Measurements from ENCODE around the gene TMC7. TPM values are rescaled to one million over a fixed set of nuclear protein-coding genes. Genes with fewer than 3 reads are reported as not detected.

The TMC7 gene
- total RNA-seq, 1 donor from 2014 or later, result 5.0 TPM

GRCh38 chr16:19029980-19030379 is 46.2 kb downstream of the TMC7 start:
- no peaks in the 10 kb centered on the region for H3K27me3 ChIP-seq
- H3K36me3 ChIP-seq, result no peaks in the 10 kb centered on the region
- TF ChIP-seq, protein P1, sequence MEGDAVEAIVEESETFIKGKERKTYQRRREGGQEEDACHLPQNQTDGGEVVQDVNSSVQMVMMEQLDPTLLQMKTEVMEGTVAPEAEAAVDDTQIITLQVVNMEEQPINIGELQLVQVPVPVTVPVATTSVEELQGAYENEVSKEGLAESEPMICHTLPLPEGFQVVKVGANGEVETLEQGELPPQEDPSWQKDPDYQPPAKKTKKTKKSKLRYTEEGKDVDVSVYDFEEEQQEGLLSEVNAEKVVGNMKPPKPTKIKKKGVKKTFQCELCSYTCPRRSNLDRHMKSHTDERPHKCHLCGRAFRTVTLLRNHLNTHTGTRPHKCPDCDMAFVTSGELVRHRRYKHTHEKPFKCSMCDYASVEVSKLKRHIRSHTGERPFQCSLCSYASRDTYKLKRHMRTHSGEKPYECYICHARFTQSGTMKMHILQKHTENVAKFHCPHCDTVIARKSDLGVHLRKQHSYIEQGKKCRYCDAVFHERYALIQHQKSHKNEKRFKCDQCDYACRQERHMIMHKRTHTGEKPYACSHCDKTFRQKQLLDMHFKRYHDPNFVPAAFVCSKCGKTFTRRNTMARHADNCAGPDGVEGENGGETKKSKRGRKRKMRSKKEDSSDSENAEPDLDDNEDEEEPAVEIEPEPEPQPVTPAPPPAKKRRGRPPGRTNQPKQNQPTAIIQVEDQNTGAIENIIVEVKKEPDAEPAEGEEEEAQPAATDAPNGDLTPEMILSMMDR (IDR thresholded peaks at IDR 0.05), result no peak
- H3K27ac ChIP-seq, result no peak overlapping the region
- no peak overlapping the region for H3K4me3 ChIP-seq
- H3K4me1 ChIP-seq, result no peaks in the 10 kb centered on the region
- H3K9me3 ChIP-seq, result no peaks in the 10 kb centered on the region
- ATAC-seq (no peak), DNase-seq (no peak)
- intact Hi-C loops (cut with DNase I), result no loop called here

- Histone ChIP-seq H3K4me3 (no peak overlapping the region), H3K36me3 (no peaks in the 10 kb centered on the region), H3K4me1 (no peaks in the 10 kb centered on the region), H3K27me3 (no peaks in the 10 kb centered on the region), H3K27ac (no peak overlapping the region), H3K9me3 (no peaks in the 10 kb centered on the region)
- ATAC-seq (no peak), DNase-seq (no peak)
- intact Hi-C loops (cut with DNase I), result no loop called here
- TF ChIP-seq, protein P1 (IDR thresholded peaks at IDR 0.05), result no peak
Observed at GRCh38 chr16:19031738-19032137, 48.0 kb downstream of the TMC7 start.

- intact Hi-C loops (cut with DNase I), result no loop called here
- no peak for ATAC-seq
Observed at GRCh38 chr16:19033761-19034160, 50.0 kb downstream of the TMC7 start.

GRCh38 chr16:19040400-19040799 is 56.7 kb downstream of the TMC7 start:
- no peak overlapping the region for H3K4me3 ChIP-seq
- TF ChIP-seq, protein P1 (IDR thresholded peaks at IDR 0.05), result no peak
- no peaks in the 10 kb centered on the region for H3K36me3 ChIP-seq
- no peaks in the 10 kb centered on the region for H3K4me1 ChIP-seq
- ATAC-seq, result no peak
- DNase-seq, result no peak
- no peak overlapping the region for H3K27ac ChIP-seq
- H3K27me3 ChIP-seq, result no peaks in the 10 kb centered on the region
- no peaks in the 10 kb centered on the region for H3K9me3 ChIP-seq
- intact Hi-C loops (cut with DNase I), result no loop called here

More at GRCh38 chr16:19033761-19034160, 50.0 kb downstream of the TMC7 start:
- H3K27ac ChIP-seq, result no peak overlapping the region
- no peak for DNase-seq
- H3K4me1 ChIP-seq, result no peaks in the 10 kb centered on the region
- TF ChIP-seq, protein P1 (IDR thresholded peaks at IDR 0.05), result no peak
- no peaks in the 10 kb centered on the region for H3K27me3 ChIP-seq
- no peak overlapping the region for H3K4me3 ChIP-seq
- no peaks in the 10 kb centered on the region for H3K9me3 ChIP-seq
- no peaks in the 10 kb centered on the region for H3K36me3 ChIP-seq

DNA sequence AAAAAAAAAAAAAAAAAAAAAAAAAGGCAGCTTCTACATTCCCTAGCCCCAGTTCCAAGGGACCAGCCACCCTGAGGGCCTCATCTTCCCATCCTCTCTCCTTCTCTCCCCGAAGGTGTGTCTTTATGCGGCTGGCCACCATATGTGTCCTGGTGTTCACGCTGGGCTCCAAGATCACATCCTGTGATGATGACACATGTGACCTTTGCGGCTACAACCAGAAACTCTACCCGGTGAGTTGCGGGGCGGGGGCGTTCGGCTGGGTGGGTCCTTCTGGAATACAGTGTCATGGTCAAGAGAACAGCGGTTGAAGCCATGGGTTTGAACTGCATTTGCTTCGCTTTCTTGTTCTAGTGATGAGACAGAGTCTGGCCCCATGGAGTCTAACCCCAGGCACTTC is 61.0 kb downstream of the TMC7 start:
- intact Hi-C loops (cut with DNase I), result no loop called here
- TF ChIP-seq, protein P1 (IDR thresholded peaks at IDR 0.05), result no peak
- ATAC-seq, result no peak
- no peaks in the 10 kb centered on the region for H3K27me3 ChIP-seq
- H3K4me3 ChIP-seq, result no peak overlapping the region
- H3K27ac ChIP-seq, result no peak overlapping the region
- no peaks in the 10 kb centered on the region for H3K4me1 ChIP-seq
- H3K9me3 ChIP-seq, result no peaks in the 10 kb centered on the region
- no peak for DNase-seq
- peaks cover 7% of the 10 kb centered on the region for H3K36me3 ChIP-seq

DNA sequence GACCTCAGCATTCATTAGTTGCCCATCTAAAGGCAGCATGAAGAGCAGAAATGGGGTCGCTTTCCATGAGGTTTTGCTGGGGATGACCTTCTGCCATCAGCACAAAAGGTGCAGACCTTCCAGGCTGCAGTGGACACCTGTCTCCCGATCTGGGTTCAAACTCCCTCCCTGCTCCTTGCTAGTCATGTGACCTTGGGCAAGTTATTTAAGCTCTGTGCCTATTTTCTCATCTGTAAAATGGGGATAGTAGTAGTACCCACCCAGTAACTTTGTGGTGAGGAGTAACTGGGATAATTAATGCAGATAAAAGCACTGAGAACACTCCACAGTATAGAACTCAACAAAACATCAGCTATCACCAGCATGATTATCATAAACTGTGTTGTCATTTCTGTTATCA is 62.3 kb downstream of the TMC7 start:
- no peaks in the 10 kb centered on the region for H3K4me1 ChIP-seq
- TF ChIP-seq, protein P1 (IDR thresholded peaks at IDR 0.05), result no peak
- H3K36me3 ChIP-seq, result peaks cover 7% of the 10 kb centered on the region
- no peak overlapping the region for H3K27ac ChIP-seq
- H3K4me3 ChIP-seq, result no peak overlapping the region
- no peaks in the 10 kb centered on the region for H3K9me3 ChIP-seq
- intact Hi-C loops (cut with DNase I), result no loop called here
- ATAC-seq, result no peak
- H3K27me3 ChIP-seq, result no peaks in the 10 kb centered on the region
- DNase-seq, result no peak

Measured in upper lobe of right lung (tissue), 1 donor.